ENCODE measurements around the gene STX8.

Gene STX8

DNA sequence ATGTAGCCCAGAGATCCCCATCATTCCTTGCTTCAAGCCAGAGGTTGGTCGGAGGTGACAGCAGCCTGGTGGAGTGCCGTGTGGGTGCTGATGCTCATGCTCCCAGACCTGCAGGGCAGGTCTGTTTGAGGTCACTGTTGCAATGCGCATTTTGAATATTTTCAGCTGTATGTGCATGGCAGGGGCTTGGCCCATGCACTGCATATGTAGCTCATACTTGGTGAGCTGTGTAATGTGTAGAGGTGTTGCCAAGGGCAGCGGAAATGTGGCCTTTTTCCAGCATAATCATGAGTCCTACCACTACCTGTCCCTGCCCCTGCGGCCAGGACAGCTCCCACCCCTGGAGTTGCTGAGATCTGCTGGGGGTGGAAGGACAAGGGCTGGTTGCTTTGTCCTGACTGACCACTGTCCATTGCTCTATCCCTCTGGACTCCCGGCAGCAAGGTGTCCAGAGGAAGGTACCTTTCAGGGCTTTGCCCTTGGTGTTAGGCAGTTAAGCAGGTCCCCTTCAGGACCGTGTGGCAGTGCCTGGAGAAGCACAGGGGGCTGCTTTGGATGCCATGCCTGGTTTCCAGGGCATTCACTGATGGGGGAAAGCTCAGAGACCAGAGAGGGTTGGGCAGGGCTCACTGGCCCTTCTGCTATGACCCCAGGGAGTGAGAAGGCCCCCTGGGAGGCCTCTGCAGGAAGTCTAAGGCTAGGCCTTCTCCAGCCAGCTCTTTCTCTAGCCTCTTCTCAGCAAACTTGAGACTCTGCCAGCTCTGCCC, 339.2 kb downstream of the STX8 start:
- no peak for DNase-seq

DNA sequence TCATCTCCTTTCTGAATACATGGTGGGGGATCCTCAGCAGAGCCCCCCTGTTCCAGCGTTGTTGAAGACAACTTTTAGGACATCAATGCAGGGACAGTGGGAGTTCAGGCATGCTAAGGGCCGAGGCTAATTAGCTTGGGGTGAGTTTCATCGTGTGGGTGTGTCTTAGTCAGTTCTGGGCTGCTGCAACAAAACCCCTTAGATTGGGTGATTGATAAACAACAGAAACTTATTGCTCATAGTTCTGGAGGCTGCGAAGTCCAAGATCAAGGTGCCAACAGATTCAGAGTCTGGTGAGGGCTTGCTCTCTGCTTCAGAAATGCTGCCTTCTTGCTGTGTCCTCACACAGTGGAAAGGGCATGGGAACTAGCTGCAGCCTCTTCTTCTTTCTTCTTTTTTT, 340.3 kb downstream of the STX8 start:
- DNase-seq, result no peak

DNA sequence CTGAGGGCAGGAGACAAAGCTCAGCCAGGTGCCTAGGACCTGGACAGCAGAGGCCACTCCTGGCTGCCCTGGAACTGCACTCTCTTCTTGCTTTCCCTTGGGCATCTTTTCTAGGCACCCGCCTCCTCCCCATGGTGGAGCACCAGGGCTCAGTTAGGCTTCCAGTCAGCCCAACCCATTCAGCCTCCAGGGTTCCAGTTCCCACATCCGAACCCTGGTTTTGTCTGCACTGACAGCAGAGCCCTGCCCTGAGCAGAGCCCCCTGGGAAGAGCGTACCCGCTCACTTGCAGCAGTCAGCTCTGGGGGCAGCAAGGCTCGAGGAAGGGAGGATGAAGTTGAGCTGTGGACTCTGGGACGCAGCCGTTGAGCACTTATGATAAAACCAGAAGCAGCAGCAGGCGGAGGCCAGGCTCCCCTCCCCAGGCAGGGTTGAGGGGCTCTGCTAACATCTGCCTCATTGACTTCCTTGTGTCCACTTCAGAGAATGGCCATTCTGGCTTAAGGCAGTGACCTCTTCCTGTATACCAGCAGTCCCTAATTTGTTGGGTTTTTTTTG, 341.2 kb downstream of the STX8 start:
- no peak for DNase-seq

DNA sequence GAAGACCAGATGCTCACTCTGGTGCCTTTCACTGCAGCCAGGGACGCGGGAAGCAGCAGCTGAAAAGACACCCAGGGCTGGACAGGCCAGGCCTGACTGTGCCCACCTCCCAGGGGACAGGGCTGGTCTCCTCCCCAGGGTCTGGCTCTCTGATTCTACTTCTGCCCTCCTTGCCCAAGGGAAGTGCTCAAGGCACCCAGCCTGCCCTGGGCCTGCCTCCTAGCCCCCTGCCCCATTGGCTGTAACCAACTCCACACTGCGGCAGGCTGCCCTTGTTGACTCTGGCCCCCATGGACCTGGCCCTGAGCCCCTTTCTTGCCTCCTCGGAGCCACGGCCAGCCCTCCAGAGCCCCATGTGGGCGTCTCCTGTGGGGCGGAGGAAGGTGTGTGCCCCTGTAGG, 341.9 kb downstream of the STX8 start:
- DNase-seq, result no peak

DNA sequence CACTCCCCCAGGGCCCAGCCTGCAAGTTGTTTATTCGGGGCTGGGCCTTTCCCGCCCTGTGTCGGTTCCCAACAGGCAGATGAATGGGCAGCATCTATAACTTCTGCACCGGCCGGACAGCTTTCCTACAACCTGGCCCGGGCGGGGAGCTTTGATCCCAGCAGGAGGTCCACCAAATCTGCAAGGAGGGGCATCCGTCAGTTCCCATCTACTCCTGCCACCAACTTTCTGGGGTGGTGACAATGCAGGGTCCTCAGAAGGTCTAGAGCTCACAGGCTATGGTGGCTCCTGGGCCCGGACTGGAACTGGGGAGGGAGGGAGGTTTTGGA, 342.4 kb downstream of the STX8 start:
- no peak for DNase-seq

DNA sequence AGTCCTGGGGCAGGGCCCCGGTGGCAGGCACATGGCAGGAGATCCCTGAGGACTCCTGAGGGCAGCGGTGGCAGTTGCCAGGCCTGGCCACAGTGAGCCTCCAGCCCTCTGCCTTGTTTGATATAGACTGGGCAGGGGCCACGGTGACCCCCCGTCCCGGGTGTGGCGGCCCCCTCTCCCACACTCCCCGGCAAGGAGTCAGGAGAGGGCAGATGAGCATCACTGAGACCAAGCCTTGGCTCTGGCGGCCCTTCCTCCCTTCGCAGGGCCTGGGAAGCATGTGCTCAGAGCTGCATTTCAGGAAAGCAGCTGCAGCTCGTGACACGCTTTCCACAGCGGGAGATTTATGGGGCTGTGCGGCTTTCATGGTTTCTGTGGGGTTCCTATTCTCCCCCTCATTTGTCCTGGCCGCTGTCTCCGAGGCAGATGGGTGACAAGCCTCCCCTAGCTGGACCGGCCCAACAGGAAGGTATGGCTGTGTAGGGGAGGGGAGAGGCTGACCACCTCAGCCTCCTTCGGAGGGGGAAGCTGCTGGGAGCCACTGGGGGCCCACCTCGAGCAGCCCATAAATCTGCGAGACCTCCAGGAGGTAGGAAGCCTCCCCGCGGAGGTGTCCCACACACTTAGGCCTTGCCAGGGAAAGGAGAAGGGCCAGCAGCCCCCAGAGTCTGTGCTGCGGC, 342.9 kb downstream of the STX8 start:
- no peak for DNase-seq

DNA sequence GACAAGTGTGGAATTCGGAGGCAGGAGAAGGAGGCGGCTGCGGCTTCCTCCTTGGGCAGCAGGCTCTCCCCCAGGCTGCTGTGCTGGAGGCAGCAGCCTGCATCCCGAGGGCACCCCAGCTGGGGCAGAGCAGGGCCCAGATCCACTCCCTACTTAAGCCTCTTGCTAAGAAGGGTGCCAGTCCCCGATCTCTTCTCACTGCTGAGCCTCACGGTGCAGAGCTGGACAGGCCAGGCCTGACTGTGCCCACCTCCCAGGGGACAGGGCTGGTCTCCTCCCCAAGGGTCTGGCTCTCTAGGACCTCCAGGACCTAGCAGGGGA, 343.5 kb downstream of the STX8 start:
- DNase-seq, result no peak

DNA sequence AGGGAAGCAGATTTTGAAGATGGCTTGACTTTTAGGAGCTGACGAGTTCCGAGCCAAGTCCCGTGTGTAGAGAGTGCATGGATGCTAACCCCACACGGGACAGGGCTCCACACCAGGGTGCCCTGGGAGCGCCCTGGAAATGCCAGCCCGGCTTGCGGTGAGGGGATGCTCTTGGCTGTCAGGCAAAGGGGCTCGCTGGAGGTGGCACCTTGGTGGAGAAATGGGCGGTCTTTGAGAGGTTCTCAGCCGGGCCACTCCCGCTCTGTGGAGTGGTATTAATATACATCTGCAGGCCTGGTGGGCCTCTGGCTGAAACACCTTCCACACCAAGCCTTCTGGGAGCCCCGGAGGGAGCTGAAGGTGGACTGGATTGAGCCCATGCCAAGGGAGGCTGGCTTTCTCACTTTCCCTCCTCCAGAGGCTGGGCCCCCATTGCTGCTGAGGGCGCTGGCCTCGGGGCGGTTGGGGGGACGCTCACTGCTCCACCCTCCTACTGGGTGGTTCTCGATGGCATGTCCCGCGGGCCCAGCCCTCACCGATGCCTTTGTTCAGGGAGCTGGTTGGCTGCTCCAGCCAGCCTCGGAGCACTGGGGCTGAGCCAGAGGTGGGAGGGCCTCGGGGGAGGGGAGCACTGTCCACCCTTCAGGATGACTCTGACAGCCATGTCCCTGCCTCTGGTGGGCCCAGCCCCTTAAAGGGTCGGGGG, 344.0 kb downstream of the STX8 start:
- DNase-seq, result no peak

DNA sequence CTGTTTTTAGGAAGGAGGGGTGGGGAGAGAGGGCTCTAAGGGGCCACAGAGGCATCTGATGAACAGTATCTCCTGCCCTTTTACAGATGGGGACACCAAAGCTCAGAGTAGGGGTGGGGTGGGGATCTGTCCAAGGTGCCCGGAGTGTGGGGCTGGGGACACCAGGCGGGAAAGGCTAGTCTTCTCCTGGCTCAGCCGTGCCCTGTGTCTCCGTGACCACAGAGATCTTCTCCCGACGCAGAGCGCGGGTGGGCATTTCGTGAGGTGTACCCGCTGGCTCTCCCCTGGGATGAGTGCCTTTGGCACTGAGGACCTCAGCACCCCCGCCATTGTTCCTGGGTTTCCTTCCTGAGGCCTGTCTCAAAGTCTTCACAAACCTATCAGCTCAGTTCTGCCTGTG, 344.8 kb downstream of the STX8 start:
- no peak for DNase-seq

DNA sequence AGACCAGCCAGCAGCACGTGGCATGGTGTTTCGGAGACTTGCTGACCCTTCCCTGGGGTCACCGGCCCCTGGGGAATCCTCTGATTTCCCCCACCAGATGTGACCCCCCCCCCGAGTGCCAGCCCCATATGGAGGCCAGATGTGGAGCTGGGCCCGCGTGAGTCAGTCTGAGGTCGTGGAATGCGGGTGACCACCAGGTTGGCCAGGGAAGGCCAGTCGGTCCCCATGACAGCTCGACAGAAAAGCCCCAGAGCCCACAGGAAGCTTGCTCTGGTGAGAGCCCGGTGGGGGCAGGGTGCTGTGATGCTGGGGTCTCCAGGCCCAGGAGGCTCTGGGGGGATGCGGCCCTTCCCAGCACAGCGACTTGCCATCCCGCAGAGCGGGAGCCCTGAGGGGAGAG, 345.3 kb downstream of the STX8 start:
- DNase-seq, result no peak

DNA sequence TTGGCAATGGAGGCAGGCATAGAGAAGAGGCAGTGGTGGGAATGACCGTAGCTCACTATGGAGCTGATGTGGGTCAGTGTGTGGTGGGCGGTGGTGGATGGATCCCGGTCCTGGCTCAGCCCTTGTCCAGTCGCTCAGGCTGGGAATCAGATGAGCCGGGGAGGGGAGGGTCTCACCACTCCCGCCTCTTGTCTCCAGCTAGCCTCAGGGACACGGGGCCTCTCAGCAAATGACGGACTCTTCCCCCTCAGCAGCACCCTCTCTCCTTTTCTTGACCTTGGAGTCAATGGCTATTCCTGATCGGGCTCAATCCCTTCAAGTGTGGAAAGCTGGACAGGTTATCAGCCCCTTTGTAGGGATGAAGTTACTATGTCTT, 345.8 kb downstream of the STX8 start:
- DNase-seq, result no peak

DNA sequence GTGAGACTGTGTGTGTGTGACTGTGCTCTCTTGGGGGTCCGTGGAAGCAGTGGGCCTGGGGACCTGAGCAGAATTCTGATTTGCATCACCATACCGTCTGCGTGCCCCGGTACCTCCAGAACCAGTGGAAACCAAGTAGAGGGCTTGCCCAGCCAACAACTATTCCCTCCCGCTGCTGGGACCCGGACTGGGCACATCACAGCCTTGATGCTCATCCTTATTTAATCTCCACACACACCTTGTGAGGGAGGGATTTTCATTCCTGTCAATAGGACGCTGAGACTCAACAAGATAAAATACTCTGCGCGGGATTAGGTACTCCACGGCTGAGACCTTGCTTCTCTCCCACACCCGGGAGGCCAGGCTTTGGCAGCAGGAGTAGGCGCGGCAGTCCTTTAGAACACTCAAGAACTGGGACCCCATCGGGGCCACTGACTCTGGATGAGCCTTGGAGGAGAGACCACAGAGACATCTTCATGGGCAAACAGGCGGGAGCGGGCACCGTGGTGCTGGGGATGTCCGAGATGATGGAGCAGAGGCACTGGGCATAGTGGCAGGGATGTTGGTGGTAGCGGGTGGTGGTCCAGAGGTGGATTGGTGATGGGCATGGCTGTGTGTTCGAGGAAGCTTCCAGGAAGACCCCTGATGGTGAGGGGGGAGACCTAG, 346.3 kb downstream of the STX8 start:
- DNase-seq, result no peak

DNA sequence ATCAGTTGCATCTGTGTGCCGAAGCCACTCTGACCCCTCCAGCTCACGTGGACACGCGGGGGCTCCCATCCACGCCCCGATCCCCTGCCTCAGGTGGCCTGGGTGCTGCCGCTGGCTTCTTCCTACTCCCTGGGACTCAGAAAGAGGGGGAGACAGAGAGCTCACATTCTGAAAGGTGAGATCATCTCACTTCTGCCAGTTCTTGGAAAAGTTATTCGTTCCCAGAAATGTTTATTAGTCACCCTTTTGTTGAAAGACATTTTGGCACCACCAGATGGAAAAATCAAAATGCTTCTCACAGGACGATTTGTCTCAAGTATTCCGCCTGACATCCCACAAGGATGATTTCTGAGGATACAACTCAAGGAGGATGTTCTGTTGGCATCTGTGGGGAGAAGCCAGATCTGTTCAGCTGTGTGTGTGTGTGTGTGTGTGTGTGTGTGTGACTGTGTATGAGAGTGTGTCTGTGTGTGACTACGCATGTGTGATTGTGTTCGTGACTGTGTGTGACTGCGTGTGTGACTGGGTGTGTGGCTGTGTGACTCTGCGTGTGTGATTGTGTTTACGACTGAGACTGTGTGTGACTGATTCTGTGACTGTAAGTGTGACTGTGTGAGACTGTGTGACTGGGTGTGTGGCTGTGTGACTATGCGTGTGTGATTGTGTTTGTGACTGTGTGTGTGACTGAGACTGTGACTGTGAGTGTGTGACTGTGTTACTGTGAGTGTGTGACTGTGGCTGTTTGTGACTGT, 347.0 kb downstream of the STX8 start:
- DNase-seq, result no peak

DNA sequence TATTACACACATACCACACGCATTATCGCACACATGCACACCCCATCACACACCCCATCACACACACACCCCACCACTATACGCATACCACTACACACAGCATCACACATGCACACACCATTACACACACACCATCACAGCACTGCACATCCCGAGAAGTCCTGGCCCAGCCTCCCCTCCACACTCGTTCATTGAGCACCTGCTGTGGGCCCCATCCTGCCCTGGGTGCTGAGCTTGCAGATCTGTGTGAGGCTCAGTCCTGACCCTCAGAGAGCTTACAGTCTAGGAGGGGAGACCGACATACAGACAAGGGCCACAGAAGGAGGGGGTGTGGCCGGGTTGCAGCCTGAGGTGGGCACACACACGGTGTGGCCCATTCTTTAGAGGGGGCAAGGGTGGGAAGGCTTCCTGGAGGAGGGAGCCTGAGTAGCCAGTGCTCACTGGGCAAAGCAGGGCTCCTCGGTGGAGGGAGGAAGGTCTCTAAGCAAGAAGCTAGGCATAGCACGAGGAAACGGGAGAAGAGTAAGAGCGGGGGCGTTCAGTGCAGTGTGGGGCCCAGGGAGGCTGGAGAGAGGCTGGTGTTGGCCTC, 347.7 kb downstream of the STX8 start:
- no peak for DNase-seq

DNA sequence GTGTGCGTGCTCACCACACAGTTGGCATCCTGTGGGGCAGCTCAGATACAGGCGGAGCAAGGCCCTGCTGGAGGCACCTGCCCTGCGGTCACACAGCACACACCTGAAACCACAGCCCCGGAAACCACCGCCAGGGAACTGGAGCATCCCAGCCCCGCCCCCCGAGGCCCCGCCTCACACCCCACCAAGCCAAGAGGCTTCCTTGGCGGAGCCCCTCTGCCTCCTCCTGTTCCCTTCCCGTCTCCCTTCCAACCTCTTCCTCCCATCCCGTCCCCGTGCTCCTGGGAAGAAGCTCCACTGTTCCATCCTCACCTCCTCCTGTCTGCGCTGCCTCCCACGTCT, 348.9 kb downstream of the STX8 start:
- DNase-seq, result no peak

DNA sequence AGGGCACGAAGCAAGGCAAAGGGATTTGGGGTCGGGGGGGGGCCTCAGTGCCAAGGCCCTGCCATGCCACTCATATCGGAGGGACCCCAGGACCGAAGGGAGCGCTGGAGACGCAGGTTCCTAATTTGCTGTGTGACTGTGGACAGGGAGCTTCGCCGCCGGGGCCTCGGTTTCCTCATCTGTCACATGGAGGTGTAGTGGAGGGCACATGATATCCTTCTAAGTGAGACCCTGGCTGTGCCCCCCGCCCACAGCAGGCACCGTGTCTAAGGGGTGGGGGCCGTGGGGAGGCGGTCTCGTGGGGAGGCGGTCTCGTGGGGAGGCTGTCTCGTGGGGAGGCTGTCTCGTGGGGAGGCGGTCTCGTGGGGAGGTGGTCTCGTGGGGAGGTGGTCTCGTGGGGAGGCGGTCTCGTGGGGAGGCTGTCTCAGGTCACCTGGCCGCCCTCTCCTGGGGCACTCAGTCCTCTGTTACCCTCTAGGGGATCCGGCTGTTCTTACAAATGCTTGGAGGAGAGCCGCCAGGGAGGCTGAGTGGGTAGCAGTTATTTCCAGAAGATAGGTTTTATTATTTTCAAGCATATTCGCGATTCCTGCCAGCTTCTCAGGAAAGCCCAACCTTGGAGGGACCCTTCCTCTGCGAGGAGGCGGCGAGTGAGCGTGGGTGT, 349.4 kb downstream of the STX8 start:
- no peak for DNase-seq

DNA sequence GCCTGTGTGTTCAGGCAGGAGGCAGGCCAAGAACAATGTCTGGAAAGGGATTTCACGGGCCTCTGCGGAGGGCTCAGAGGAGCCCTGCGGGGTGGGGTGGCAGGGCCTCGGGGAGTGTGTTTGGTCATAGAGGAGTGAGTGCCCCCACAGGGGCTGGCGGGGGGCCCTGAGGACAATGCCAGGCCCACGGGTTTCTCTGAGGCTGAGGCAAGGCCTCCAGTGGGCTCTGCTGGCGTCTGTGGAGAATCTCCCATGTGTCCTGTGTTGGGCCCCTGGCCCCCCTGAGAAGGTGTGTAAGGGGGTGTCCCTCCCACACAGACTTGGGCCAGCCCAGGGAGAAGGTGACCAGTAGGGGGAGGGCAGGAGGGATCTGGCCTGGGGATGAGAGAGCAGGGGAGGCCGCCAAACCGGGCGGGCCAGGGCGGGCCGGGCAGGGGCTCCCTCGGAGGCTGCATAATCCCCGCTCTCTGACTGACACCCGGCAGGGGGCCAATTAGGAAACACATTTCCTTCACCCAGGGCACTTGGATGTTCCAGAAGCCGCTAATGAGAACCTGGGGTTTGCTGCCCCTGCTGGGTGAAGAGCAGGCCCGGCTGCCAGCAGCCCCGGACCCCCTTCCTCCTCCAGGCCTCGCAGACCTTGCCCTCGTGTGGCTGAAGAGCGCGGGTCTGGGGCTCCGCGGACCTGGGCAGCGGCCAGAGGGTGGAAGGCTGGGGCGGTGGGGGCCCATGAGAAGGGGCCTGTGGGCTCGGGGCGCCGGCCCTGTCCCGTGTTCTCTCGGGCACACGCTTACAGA, 350.1 kb downstream of the STX8 start:
- no peak for DNase-seq

DNA sequence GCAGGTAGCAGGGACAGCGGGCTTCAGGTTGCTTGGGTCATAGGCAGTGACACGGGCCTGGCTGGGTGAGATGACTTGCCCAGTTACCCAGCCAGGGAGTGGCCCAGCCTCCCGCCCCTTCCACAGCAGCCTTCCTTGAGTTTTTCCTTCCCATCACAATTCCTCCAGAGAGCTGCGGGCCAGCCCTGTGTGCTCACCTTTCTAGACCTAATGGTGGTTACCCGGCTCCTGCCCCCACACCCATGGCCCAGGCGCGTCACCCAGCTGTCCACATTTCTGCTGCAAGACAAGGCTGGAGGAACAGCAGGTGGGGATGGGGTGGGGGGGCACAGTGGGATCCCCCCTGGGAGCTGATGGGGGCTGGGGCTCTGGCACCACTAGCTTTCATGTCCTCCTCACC, 351.1 kb downstream of the STX8 start:
- DNase-seq, result no peak

DNA sequence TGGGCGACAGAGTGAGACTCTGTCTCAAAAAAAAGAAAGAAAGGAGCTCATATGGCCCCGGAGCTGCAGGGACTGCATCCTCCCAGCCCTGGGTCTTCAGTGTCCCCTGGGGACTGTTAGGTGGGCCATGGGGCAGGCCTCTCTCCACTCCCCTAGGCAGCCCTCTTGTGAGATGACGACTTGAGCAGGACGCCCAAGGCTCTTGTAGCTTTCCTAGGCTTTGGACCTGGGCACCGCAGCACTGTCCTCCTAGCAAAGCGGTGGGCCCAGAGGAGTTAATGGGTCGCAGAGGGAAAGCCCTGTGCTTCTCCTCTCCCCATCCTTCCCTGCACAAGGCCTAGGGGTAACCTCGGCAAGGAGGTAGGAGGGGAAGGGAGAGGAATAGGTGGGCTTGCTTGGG, 352.1 kb downstream of the STX8 start:
- no peak for DNase-seq

DNA sequence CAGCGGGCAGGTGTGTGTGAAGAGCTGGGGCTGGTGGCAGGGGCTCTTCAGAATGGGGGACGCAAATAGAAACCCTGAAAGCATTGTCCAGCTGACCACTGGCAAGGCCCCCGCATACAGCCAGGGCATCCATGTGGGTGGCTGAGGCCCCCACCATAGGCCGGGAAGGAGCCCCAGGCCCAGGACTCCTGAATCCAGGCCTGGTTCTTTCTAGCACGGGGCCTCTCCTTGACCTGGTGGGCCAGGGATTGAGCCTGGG, 353.8 kb downstream of the STX8 start:
- DNase-seq, result no peak

DNA sequence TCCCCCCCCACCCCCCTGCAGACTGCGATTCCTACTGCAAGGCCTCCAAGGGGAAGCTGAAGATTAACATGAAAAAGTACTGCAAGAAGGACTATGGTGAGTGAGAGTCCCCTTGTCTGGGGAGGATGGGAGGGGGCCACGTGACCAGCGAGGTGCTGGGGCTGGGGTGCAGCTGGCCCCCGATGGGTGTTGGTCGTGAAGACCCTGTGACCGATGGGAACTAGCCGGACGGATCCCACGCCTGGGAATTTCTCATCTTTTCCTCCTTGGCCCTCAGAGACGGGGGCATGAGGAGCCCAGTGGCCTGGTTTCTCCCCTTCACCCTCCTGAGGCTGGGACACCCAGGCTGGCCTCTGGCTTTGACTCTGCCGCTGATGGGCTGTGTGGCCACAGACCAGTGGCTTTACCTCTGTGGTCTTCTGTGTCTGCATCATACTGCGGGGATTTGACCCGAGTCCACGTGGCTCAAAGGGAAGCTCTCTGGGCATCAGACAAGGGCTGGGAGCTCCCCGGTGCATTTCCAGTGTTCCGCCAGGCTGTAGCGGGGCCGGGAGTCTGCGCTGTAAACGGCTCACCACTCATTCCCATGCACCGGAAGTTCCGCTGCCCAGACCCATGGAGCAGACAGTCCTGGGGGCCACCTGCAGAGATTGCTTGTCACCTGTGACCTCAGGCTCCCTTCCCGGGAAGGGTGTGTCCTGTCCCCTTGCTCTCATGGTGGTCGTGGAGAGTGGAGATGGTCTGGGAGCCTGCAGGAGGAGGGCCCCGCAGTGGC, 354.3 kb downstream of the STX8 start:
- DNase-seq, result no peak
